ENCODE data around the gene CRYGC.
A peak's percentile ranks its signal among the peaks of the same experiment; 100 is the strongest.

CRYGC gene
- total RNA-seq = 0 reads per million in 3 donors

- H3K4me1 ChIP-seq (ENCODE audit: control insufficient read depth, insufficient read depth, low read length, poor library complexity, severe bottlenecking) = no peaks in the 10 kb centered on the region
Measured at GRCh38 chr2:208129744-208130711, at the start of gene CRYGC. CRYGC (minus strand) TSS chr2:208129828; CDS start chr2:208129792, 36 bp downstream.

GRCh38 chr2:208179028-208179609 lies 49.5 kb upstream of the CRYGC start:
- Histone ChIP-seq H3K36me3 (ENCODE audit: control insufficient read depth, insufficient read depth, low read length) (no peaks in the 10 kb centered on the region), H3K27ac (ENCODE audit: insufficient read depth, low read length, poor library complexity, severe bottlenecking) (no peak overlapping the region), H3K9me3 (ENCODE audit: control insufficient read depth, low read length) (no peaks in the 10 kb centered on the region), H3K27me3 (replicated peaks; ENCODE audit: control insufficient read depth, insufficient read depth, low read length, poor library complexity, severe bottlenecking) (no peaks in the 10 kb centered on the region), H3K4me1 (ENCODE audit: control insufficient read depth, insufficient read depth, low read length, poor library complexity, severe bottlenecking) (no peaks in the 10 kb centered on the region), H3K4me3 (ENCODE audit: insufficient read depth, low read depth, low read length, poor library complexity, severe bottlenecking) (no peak overlapping the region)
- DNase-seq = no peak

More at GRCh38 chr2:208129744-208130711, at the start of gene CRYGC:
- no peak for DNase-seq
- Histone ChIP-seq H3K27me3 (replicated peaks; ENCODE audit: control insufficient read depth, insufficient read depth, low read length, poor library complexity, severe bottlenecking) (no peaks in the 10 kb centered on the region), H3K4me3 (ENCODE audit: insufficient read depth, low read depth, low read length, poor library complexity, severe bottlenecking) (no peak within 1 kb of the TSS), H3K36me3 (ENCODE audit: control insufficient read depth, insufficient read depth, low read length) (no peaks in the 10 kb centered on the region), H3K9me3 (ENCODE audit: control insufficient read depth, low read length) (no peaks in the 10 kb centered on the region), H3K27ac (ENCODE audit: insufficient read depth, low read length, poor library complexity, severe bottlenecking) (no peak within 1 kb of the TSS)

- DNase-seq = no peak
- Histone ChIP-seq H3K4me1 (ENCODE audit: control insufficient read depth, insufficient read depth, low read length, poor library complexity, severe bottlenecking) (no peaks in the 10 kb centered on the region), H3K27me3 (replicated peaks; ENCODE audit: control insufficient read depth, insufficient read depth, low read length, poor library complexity, severe bottlenecking) (no peaks in the 10 kb centered on the region), H3K36me3 (ENCODE audit: control insufficient read depth, insufficient read depth, low read length) (no peaks in the 10 kb centered on the region), H3K4me3 (ENCODE audit: insufficient read depth, low read depth, low read length, poor library complexity, severe bottlenecking) (no peak overlapping the region), H3K9me3 (ENCODE audit: control insufficient read depth, low read length) (no peaks in the 10 kb centered on the region), H3K27ac (ENCODE audit: insufficient read depth, low read length, poor library complexity, severe bottlenecking) (no peak overlapping the region)
Measured at GRCh38 chr2:208175840-208176153, 46.2 kb upstream of the CRYGC start.

- no peaks in the 10 kb centered on the region for H3K4me1 ChIP-seq (ENCODE audit: control insufficient read depth, insufficient read depth, low read length, poor library complexity, severe bottlenecking)
- H3K9me3 ChIP-seq (ENCODE audit: control insufficient read depth, low read length) = no peaks in the 10 kb centered on the region
- DNase-seq = peak; percentile 6 to 20 (median 12)
- H3K27ac ChIP-seq (ENCODE audit: insufficient read depth, low read length, poor library complexity, severe bottlenecking) = no peak overlapping the region
- no peaks in the 10 kb centered on the region for H3K27me3 ChIP-seq (replicated peaks; ENCODE audit: control insufficient read depth, insufficient read depth, low read length, poor library complexity, severe bottlenecking)
- H3K4me3 ChIP-seq (ENCODE audit: insufficient read depth, low read depth, low read length, poor library complexity, severe bottlenecking) = no peak overlapping the region
- no peaks in the 10 kb centered on the region for H3K36me3 ChIP-seq (ENCODE audit: control insufficient read depth, insufficient read depth, low read length)
Measured at GRCh38 chr2:208175069-208175839, 45.6 kb upstream of the CRYGC start.

GRCh38 chr2:208174144-208174543 lies 44.5 kb upstream of the CRYGC start:
- no peaks in the 10 kb centered on the region for H3K4me1 ChIP-seq (ENCODE audit: control insufficient read depth, insufficient read depth, low read length, poor library complexity, severe bottlenecking)
- no peaks in the 10 kb centered on the region for H3K27me3 ChIP-seq (replicated peaks; ENCODE audit: control insufficient read depth, insufficient read depth, low read length, poor library complexity, severe bottlenecking)
- DNase-seq = no peak
- no peaks in the 10 kb centered on the region for H3K36me3 ChIP-seq (ENCODE audit: control insufficient read depth, insufficient read depth, low read length)
- H3K9me3 ChIP-seq (ENCODE audit: control insufficient read depth, low read length) = no peaks in the 10 kb centered on the region
- no peak overlapping the region for H3K4me3 ChIP-seq (ENCODE audit: insufficient read depth, low read depth, low read length, poor library complexity, severe bottlenecking)
- no peak overlapping the region for H3K27ac ChIP-seq (ENCODE audit: insufficient read depth, low read length, poor library complexity, severe bottlenecking)

GRCh38 chr2:208172125-208172524 lies 42.5 kb upstream of the CRYGC start:
- no peak overlapping the region for H3K27ac ChIP-seq (ENCODE audit: insufficient read depth, low read length, poor library complexity, severe bottlenecking)
- H3K4me1 ChIP-seq (ENCODE audit: control insufficient read depth, insufficient read depth, low read length, poor library complexity, severe bottlenecking) = no peaks in the 10 kb centered on the region
- DNase-seq = no peak
- H3K4me3 ChIP-seq (ENCODE audit: insufficient read depth, low read depth, low read length, poor library complexity, severe bottlenecking) = no peak overlapping the region
- no peaks in the 10 kb centered on the region for H3K36me3 ChIP-seq (ENCODE audit: control insufficient read depth, insufficient read depth, low read length)
- no peaks in the 10 kb centered on the region for H3K9me3 ChIP-seq (ENCODE audit: control insufficient read depth, low read length)
- H3K27me3 ChIP-seq (replicated peaks; ENCODE audit: control insufficient read depth, insufficient read depth, low read length, poor library complexity, severe bottlenecking) = no peaks in the 10 kb centered on the region

GRCh38 chr2:208164951-208165755 lies 35.5 kb upstream of the CRYGC start:
- Histone ChIP-seq H3K4me3 (ENCODE audit: insufficient read depth, low read depth, low read length, poor library complexity, severe bottlenecking) (no peak overlapping the region), H3K36me3 (ENCODE audit: control insufficient read depth, insufficient read depth, low read length) (no peaks in the 10 kb centered on the region), H3K27me3 (replicated peaks; ENCODE audit: control insufficient read depth, insufficient read depth, low read length, poor library complexity, severe bottlenecking) (no peaks in the 10 kb centered on the region), H3K27ac (ENCODE audit: insufficient read depth, low read length, poor library complexity, severe bottlenecking) (no peak overlapping the region), H3K9me3 (ENCODE audit: control insufficient read depth, low read length) (no peaks in the 10 kb centered on the region), H3K4me1 (ENCODE audit: control insufficient read depth, insufficient read depth, low read length, poor library complexity, severe bottlenecking) (no peaks in the 10 kb centered on the region)
- DNase-seq = no peak

- Histone ChIP-seq H3K9me3 (ENCODE audit: control insufficient read depth, low read length) (no peaks in the 10 kb centered on the region), H3K27ac (ENCODE audit: insufficient read depth, low read length, poor library complexity, severe bottlenecking) (no peak within 1 kb of the TSS), H3K4me1 (ENCODE audit: control insufficient read depth, insufficient read depth, low read length, poor library complexity, severe bottlenecking) (no peaks in the 10 kb centered on the region), H3K4me3 (ENCODE audit: insufficient read depth, low read depth, low read length, poor library complexity, severe bottlenecking) (no peak within 1 kb of the TSS), H3K36me3 (ENCODE audit: control insufficient read depth, insufficient read depth, low read length) (no peaks in the 10 kb centered on the region), H3K27me3 (replicated peaks; ENCODE audit: control insufficient read depth, insufficient read depth, low read length, poor library complexity, severe bottlenecking) (no peaks in the 10 kb centered on the region)
- DNase-seq = no peak
Measured at GRCh38 chr2:208163489-208163888, 33.9 kb upstream of the CRYGC start, which contains the start of gene CRYGA. CRYGA (minus strand) TSS chr2:208163589; CDS start chr2:208163556, 33 bp downstream.

- no peaks in the 10 kb centered on the region for H3K27me3 ChIP-seq (replicated peaks; ENCODE audit: control insufficient read depth, insufficient read depth, low read length, poor library complexity, severe bottlenecking)
- DNase-seq = no peak
- no peaks in the 10 kb centered on the region for H3K9me3 ChIP-seq (ENCODE audit: control insufficient read depth, low read length)
- no peak overlapping the region for H3K4me3 ChIP-seq (ENCODE audit: insufficient read depth, low read depth, low read length, poor library complexity, severe bottlenecking)
- H3K36me3 ChIP-seq (ENCODE audit: control insufficient read depth, insufficient read depth, low read length) = no peaks in the 10 kb centered on the region
- no peak overlapping the region for H3K27ac ChIP-seq (ENCODE audit: insufficient read depth, low read length, poor library complexity, severe bottlenecking)
- H3K4me1 ChIP-seq (ENCODE audit: control insufficient read depth, insufficient read depth, low read length, poor library complexity, severe bottlenecking) = no peaks in the 10 kb centered on the region
Measured at GRCh38 chr2:208156439-208156838, 26.8 kb upstream of the CRYGC start.
